ENCODE data around the gene DMRTB1.

DNA sequence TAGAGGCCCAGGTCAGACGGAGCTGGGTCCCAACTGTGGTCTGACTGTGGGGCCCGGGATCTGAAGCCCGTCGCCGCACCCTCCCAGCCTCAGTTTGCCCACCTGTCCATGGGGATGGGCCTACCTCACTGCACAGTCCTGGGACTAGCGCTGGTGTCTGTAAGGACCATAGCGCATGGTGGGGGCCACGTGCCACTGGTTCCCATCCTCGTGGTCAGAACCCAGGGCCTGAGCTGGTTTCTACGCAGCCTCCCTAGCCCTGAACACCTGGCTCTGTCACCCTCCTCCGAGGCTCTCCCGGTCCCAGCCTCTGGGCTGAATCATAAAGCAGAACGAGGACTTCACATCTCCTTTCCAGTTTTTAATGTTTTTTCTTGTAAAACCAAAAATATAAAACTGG lies 46.7 kb downstream of the DMRTB1 start:
- TF ChIP-seq, protein P1, sequence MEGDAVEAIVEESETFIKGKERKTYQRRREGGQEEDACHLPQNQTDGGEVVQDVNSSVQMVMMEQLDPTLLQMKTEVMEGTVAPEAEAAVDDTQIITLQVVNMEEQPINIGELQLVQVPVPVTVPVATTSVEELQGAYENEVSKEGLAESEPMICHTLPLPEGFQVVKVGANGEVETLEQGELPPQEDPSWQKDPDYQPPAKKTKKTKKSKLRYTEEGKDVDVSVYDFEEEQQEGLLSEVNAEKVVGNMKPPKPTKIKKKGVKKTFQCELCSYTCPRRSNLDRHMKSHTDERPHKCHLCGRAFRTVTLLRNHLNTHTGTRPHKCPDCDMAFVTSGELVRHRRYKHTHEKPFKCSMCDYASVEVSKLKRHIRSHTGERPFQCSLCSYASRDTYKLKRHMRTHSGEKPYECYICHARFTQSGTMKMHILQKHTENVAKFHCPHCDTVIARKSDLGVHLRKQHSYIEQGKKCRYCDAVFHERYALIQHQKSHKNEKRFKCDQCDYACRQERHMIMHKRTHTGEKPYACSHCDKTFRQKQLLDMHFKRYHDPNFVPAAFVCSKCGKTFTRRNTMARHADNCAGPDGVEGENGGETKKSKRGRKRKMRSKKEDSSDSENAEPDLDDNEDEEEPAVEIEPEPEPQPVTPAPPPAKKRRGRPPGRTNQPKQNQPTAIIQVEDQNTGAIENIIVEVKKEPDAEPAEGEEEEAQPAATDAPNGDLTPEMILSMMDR (conservative IDR thresholded peaks at IDR 0.05 in 1 of 2, IDR thresholded peaks at IDR 0.05 in 1 of 2; ENCODE audit: low read depth in 1 of 2, low read length in 2 of 2) = no peak
- no peak for TF ChIP-seq EZH2 (IDR thresholded peaks at IDR 0.05; ENCODE audit: low read length, missing control alignments)
